ENCODE measurements around the gene IL34.

- TF ChIP-seq CTCF (IDR thresholded peaks at IDR 0.05; ENCODE audit: low read depth, low read length, missing input control) (peak; percentile 16), MAX (IDR thresholded peaks at IDR 0.05) (no peak), JUND (IDR thresholded peaks at IDR 0.05) (no peak), RXRA (IDR thresholded peaks at IDR 0.05) (no peak), TAF1 (conservative IDR thresholded peaks at IDR 0.05) (no peak), EGR1 (IDR thresholded peaks at IDR 0.05; ENCODE audit: low read depth in 2 of 2) (no peak), SP1 (IDR thresholded peaks at IDR 0.05) (no peak), RAD21 (IDR thresholded peaks at IDR 0.05) (peak in 1 of 2 donors; percentile 52), GABPA (IDR thresholded peaks at IDR 0.05 in 1 of 2, conservative IDR thresholded peaks at IDR 0.05 in 1 of 2) (no peak), ATF3 (IDR thresholded peaks at IDR 0.05) (no peak), REST (IDR thresholded peaks at IDR 0.05) (no peak)
Measured at GRCh38 chr16:70703041-70703834, 56.9 kb downstream of the IL34 start.
